Measurements from ENCODE around the gene EXOG. TPM values are rescaled to one million over a fixed set of nuclear protein-coding genes. Genes with fewer than 3 reads are reported as not detected.

Gene EXOG
- total RNA-seq, 1 donor from 2014 or later = 3.5 TPM

- ATAC-seq = no peak
Measured at GRCh38 chr3:38473229-38473628, 22.9 kb upstream of the EXOG start.

DNA sequence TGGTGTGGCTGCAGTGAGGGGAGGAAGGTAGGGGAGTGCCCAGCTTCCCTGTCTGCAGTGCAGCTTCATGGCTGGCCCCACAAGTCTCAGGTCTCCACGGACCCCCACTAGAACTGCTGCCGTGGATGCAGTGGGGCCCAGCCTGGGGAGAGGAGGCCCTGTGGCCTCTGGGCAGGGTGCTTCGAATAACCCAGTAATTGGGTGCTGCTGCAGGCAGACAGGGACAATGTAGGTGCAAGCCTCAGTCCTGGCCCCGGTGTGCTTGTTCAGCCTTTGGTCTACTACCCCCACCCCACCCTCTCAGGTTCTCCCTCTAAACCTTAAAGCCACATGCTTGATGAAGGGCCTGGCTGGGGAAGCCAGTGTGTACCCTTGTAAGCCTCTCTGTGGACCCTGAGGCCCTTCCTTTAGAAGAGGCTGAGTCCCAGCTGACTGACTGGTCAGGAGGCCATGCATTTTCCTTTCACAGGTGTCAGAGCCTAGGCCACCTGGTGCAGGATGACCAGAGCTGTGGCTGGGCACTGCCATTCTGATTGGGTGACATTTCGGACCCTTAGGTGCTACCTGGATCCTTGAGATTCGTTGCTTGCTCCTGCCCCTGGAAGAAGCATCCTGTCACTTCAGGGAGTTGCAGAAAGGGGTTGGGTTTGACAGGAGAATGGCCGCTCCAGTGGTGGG lies 21.1 kb upstream of the EXOG start:
- no peak for ATAC-seq

GRCh38 chr3:38475716-38476115 lies 20.4 kb upstream of the EXOG start:
- ATAC-seq = no peak

DNA sequence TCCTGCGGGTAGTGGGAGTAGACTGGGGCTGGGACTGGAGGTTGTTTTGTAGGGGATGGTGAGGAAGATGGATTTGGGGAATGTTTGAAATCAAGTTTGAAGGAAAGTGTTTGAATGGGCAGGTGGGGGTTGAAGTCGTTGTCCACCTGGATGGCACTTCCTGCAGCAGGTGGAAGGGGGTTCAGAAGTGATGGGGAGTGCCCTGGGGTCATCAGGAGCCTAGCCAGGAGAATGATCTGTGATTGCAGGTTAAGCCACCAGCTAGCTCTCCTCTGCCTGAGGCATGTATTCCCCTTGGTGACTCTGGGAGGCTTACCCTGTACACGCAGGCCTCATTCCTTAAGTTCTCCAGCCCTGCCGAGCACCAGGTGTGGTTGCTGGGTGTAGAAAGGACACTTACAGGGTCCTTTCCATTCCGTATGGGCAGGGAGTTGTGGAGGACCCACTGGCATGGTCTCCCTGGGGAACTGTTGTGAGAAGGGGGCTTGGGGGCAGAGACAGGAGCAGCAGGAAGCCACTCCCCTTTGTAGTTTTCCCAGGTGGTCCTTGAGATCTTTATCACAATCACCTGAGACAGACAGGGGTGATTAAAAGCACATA lies 19.9 kb upstream of the EXOG start:
- no peak for ATAC-seq

DNA sequence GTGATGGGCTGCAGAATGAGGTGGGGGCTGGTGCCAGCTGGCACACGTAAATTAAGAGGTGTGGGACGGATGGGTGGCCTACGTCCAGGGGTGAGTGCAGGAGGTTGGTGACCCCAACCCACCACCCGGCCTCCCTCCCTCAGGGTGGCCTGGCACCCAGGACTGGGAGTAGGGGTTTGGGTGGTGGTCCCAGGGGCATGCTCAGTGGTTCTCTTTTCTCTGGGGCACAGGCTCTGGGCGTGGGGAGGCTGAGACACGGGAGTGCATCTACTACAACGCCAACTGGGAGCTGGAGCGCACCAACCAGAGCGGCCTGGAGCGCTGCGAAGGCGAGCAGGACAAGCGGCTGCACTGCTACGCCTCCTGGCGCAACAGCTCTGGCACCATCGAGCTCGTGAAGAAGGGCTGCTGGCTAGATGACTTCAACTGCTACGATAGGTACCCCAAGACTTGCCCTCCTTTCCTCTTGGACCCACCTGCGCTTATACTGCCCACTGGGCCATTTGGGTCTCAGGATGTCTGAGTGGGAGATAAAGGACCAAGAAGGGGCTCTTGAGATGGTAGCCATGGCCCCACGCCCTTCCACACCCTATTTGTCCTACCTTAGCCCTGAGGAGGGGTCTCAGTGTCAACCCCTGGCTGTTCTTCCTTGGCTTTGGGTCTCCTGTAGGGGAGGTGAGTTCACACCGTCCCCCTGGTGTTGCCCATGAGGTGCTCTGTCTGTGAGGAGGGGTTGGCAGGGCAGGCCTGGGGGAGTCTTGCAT lies 18.9 kb upstream of the EXOG start:
- no peak for ATAC-seq

DNA sequence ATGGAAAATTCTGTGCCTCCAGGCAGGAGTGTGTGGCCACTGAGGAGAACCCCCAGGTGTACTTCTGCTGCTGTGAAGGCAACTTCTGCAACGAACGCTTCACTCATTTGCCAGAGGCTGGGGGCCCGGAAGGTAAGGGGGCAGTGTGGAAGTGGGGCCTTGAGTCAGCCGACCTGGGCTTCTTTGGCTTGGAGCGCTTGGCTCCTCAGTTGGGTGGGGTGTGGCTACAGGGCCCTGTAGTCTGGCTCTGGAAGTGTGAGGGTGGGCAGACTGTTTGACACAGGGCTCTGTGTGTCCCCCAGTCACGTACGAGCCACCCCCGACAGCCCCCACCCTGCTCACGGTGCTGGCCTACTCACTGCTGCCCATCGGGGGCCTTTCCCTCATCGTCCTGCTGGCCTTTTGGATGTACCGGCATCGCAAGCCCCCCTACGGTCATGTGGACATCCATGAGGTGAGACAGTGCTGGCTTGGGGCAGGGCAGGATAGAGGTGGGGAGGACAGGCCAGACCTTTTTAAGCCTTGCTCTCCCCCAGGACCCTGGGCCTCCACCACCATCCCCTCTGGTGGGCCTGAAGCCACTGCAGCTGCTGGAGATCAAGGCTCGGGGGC lies 18.2 kb upstream of the EXOG start:
- no peak for ATAC-seq

DNA sequence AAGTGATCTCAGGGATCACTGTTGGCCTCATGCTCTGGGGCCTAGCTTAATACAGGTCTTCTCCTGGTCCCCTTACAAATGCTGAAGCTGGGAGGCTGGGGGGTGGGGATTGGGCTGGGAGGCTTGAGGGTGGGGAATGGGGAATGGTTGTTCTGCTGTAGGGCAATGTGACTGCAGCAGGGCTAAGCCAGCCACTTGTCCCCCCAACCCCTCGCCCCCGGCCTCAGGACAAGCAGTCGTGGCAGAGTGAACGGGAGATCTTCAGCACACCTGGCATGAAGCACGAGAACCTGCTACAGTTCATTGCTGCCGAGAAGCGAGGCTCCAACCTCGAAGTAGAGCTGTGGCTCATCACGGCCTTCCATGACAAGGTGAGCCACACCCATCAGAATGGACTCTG lies 17.2 kb upstream of the EXOG start:
- no peak for ATAC-seq

DNA sequence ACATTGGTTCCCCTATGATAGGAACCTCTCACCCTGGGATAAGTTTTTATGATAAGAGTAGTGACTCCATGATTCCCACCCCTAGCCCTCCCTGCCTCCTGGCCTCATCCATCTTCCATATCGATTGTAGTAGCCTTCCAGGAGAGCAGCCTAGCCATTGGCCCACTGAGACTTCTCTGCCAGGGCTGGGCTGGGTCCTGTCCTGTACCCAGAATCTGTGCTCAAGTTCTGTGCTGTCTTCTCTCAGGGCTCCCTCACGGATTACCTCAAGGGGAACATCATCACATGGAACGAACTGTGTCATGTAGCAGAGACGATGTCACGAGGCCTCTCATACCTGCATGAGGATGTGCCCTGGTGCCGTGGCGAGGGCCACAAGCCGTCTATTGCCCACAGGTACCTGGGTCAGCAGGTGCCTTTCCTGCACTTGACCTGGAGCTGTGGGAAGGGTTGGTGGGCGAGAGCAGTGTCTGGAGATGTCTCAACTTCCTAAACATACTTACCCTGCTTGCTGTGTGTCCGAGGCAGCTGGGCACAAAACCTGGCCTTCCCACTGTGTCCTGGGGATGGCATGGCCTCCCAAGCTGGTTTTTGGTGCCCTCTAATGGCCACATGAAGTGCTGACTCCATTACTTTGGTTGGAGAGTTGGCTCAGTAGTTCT lies 16.6 kb upstream of the EXOG start:
- ATAC-seq = peak; percentile 76

DNA sequence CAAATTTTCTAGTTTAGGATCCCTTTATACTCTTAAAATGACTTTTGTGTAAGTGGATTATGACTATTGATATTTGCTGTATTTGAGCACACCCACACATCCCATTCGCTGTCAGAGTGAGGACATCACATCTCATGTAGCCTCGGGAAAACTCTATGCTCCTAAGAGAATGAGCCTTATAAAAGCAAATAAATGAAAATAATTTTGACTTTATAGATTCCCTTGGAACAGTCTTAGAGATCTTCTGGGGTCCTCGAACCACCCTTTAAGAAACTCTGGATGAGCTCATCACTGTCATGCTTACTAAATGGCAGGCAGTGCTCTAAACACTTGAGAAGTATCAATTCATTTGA lies 16.1 kb upstream of the EXOG start:
- no peak for ATAC-seq

DNA sequence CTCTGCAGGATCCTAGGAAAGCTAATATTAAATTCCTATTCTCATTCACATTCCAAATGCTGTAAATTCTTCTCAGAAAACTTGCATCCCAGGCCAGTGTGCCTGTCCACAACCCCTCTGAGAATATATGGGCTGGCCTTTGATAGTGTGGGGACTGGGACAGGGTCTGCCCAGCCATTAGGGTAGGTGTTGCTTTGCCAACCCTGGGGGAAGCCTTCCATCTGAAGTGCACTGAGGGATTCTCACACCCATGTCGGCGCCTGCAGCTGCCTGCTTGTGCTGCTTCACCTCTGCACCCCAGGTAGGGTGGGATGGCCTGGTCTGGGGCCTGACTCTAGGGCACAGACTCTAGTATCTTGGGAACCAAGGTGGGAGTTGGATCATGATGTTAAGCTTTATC lies 15.2 kb upstream of the EXOG start:
- no peak for ATAC-seq

GRCh38 chr3:38482951-38483350 lies 13.2 kb upstream of the EXOG start:
- ATAC-seq = no peak

DNA sequence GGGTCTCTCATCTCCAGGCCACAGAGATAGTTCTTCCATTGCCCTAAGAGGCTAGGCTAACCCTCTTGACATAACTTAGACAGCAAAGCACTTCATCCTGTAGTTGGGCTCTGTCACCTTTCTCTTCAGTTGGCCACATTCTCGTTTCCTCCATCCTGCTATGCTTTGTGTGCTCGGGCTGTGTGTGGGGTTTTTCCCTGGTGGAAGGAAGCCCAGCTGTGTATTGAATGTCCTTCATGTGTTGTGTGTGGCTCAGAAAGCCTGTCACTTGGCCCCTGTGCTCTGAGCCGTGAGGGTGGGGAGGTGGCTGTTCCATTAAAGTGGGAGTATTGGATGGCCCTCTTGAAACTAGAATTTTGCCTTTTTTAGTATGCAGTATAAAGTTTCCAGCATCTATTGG lies 8.8 kb upstream of the EXOG start:
- no peak for ATAC-seq

- no peak for ATAC-seq
Measured at GRCh38 chr3:38488949-38489348, 7.2 kb upstream of the EXOG start.

- no peak for ATAC-seq
Measured at GRCh38 chr3:38489766-38490165, 6.4 kb upstream of the EXOG start.

DNA sequence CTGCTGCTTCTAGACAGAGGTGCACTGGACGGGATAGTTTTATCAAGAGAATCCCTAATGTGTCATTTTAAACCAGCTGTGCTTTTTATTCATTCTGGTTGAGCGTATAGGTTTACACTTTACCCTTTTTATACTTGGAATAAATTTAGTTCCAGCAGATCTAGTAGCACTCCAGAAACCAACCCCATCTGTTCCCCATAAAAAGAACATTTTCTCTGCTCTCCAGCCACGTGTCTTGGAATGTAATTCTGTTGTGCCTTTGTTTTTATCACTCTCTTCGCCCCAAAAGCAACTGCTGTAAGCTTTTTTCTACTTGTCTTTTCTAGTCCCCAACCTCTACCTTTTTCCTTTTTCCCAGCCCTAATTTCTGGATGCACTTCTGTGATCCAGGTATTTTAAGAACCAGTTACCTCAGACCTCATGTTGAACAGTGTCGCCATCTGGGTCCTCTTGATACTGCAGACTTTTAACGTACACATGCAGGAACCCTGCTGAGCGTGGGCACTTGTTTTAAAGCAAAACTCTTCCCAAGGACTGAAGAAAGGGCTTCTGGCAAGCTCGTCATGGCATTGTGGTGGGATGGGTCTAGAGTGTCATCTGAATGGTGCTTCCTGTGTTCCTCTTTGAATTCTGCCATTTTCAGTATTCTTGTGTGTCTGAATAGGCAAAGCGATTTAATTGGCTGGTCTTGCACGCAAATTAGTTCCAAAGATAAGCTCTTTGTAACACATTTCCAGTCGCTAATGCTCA lies 5.7 kb upstream of the EXOG start:
- ATAC-seq = no peak

DNA sequence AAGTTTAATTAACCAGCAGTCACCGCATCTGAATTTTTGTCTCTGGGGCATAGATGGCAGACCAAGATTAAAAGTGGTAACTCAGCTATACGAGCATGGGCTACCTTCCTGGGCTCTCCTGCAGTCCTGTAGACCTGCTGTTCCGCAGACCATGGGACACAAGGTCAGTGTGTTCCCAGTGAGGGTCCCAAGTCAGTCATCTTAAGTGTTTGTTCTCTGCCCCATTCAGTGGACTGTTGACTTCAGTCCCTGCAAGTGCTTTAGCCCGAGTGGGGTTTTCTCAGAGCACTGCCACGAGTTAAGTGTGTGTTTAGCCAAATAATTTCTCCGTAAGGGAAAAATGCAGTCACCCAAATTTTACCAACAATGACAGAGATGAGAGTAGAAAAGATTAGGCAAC lies 4.9 kb upstream of the EXOG start:
- no peak for ATAC-seq

GRCh38 chr3:38493031-38493430 lies 3.1 kb upstream of the EXOG start:
- no peak for ATAC-seq

- no peak for ATAC-seq
Measured at GRCh38 chr3:38497031-38497430, 891 bp downstream of the EXOG start.

DNA sequence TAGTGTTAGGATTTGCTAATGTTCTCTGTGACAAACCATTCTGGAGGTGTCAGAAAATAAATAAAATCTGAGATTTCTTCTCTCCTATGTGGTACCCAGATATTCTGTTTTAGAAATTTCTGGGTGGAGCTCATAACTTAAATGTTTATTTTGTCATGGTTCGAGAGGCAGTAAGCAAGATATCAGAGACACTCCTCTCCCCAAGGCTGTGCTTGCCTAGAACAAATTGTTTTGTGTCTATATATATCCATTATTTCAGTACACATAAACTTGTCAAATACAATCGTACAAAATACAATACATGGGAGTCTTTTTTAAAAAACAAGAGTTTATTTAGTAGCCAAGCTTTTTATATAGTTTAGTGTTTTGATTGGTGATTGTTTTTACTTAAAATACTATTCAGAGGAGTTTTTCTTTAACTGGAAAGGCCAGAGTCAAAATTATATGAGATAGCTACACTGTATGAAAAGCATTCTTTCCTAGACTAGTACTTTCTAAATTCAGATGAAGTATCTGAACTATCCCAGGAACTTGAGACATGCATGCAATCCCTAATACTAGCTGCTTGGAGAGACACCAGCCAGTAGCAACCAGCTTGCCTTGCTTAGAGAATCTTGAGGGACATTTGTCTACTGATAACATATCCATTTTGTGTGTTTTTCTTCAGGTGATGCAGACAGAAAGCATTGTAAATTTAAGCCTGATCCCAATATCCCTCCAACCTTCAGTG lies 4.7 kb downstream of the EXOG start:
- ATAC-seq = no peak

DNA sequence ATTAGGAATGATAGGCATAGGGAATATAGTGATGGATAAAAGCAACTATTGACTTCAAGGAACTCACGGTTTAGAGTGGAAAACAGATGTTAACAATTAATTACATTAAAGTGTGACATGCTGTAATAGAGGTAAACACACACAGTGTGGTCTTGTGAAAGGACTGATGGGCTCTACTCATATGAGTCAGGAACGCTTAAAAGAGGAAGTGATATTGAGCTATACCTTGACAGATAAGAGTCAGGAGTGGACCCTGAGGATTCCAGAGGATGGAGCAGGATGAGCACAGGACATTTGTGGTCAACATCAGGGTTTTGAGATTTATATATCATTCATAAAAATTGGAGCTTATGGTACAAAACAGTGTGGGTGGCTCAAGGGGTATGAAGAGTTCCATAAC lies 11.0 kb downstream of the EXOG start:
- no peak for ATAC-seq

DNA sequence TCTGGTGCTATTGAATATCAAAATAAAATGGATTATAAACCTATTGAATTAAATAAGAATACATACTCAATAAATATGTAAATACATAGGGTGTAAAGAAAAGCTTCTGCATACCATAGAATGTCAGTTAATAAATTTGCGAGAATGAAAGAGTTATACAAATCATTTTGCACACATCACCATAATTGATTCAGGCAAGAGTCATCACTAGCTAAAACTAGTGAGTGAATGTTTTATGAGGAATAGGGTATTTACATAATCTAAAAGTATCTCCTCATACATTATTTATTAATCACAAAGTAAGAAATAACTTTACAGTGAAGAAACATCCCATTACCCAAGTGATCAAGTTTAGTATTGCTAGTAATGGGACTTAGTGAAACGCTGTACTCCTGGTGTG lies 13.6 kb downstream of the EXOG start:
- no peak for ATAC-seq

DNA sequence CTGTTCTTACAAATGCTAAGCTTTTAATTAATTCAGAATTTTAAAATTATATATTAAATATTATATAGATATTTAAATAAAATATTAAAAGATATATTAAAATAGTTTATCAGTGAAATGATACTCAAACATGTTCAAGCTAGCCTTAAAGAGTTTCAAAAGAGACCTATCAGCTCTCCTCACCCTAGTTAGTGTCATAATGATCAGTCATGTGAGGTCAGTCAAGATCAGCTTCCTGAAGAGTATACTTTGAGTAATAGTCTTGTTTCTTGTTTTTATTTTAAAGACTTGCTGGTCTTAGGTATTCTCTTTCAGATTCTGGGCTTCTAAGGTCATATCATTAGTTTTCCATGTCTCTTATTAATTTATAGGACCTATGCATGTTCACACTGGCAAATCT lies 14.5 kb downstream of the EXOG start:
- ATAC-seq = no peak
